H1 (cell line): ENCODE measurements around the gene PLEKHH3. TPM values are rescaled to one million over a fixed set of nuclear protein-coding genes. Genes with fewer than 3 reads are reported as not detected.

Experiments used
- GTF2F1 ChIP-seq: IDR thresholded peaks from 2 replicates; pipeline ENCODE4 v1.6.1; 2012; ENCODE audit warnings: low read depth, low read length, improper control_type of control experiment, borderline replicate concordance
- RAD21 ChIP-seq, 2 experiments: IDR thresholded peaks in 1 of 2; conservative IDR thresholded peaks in 1 of 2; 2 replicates each; pipeline ENCODE4 v1.6.1; 2011; ENCODE audit warnings: low read depth in 2 of 2, low read length in 2 of 2, improper control_type of control experiment in 1 of 2, inconsistent platforms in 1 of 2, mild to moderate bottlenecking in 1 of 2, moderate library complexity in 1 of 2
- SAP30 ChIP-seq: fragments of 300-600 bp; sonication (generic); IDR thresholded peaks from 2 replicates; pipeline ENCODE4 v1.7.1; 2012; ENCODE audit warnings: low read length, moderate library complexity, mild to moderate bottlenecking, inconsistent platforms; ENCODE audit not compliant: insufficient read depth, insufficient replicate concordance
- polyA plus RNA-seq, 7 experiments: library from polyadenylated mRNA; depleted of rRNA in 3 of 7; stranded (reverse) in 5 of 7; unstranded in 2 of 7; fragments of >200 nt in 5 of 7; fragments of 200-250 nt in 2 of 7; gene quantifications; 1 replicate in 5 of 7; 2 replicates in 1 of 7; 4 replicates in 1 of 7; pipeline versions ENCODE4 v1.2.1 to v1.2.3, GENCODE V29; 2011 to 2013; ENCODE audit warnings: missing spikeins in 2 of 7, mixed read lengths in 2 of 7
- total RNA-seq: library from RNA; stranded (reverse); fragmentation: NEBNext Ultra II Directional; extraction: Animal tissue kit (Norgen Biotek cat#: 25700); gene quantifications from 2 replicates; pipeline ENCODE4 v1.2.1, GENCODE V29; 2021

The PLEKHH3 gene
- total and polyA plus RNA-seq, 2 of the 8 experiments (the other 6 are each of a cell fraction or from before 2014, with no cell fraction given), result 11.1 to 13.5 TPM

GRCh38 chr17:42723636-42724035 is 46.8 kb upstream of the PLEKHH3 start (continued):
- TF ChIP-seq RAD21 (IDR thresholded peaks at IDR 0.05 in 1 of 2, conservative IDR thresholded peaks at IDR 0.05 in 1 of 2; ENCODE audit: low read depth in 2 of 2, low read length in 2 of 2), result no peak
- no peak for TF ChIP-seq GTF2F1
- no peak for TF ChIP-seq SAP30
